Liver (tissue), 9 donors: ENCODE measurements around the gene PTK6. TPM values are rescaled to one million over a fixed set of nuclear protein-coding genes. Genes with fewer than 3 reads are reported as not detected.

Experiments used
- DNase-seq: peaks from one replicate; pipeline ENCODE4 v3.0.0-alpha.2; 2017; ENCODE audit warnings: low spot score
- H3K27ac ChIP-seq, 2 donors: one replicate each; pipeline ENCODE4 v1.7.0; 2013; ENCODE audit warnings: inconsistent platforms in 2 of 2, low read length in 2 of 2, control low read depth in 1 of 2, low read depth in 1 of 2, mild to moderate bottlenecking in 1 of 2
- H3K27me3 ChIP-seq, 4 donors: one replicate each; pipeline versions ENCODE4 v1.6.1 to v1.7.0; 2013; ENCODE audit warnings: low read length in 3 of 4, inconsistent platforms in 1 of 4, mild to moderate bottlenecking in 1 of 4, moderate library complexity in 1 of 4; ENCODE audit not compliant: control insufficient read depth in 4 of 4, insufficient read depth in 4 of 4
- H3K36me3 ChIP-seq, 4 donors: one replicate each; pipeline versions ENCODE4 v1.6.1 to v1.7.0; 2013; ENCODE audit warnings: low read length in 3 of 4, mild to moderate bottlenecking in 3 of 4, low read depth in 1 of 4, moderate library complexity in 1 of 4; ENCODE audit not compliant: control insufficient read depth in 4 of 4, insufficient read depth in 3 of 4
- H3K4me1 ChIP-seq, 4 donors: one replicate each; pipeline versions ENCODE4 v1.6.1 to v1.7.0; 2013; ENCODE audit warnings: low read length in 3 of 4, mild to moderate bottlenecking in 3 of 4, moderate library complexity in 1 of 4; ENCODE audit not compliant: control insufficient read depth in 4 of 4, insufficient read depth in 4 of 4
- H3K4me3 ChIP-seq, 3 donors: one replicate each; pipeline versions ENCODE4 v1.6.1 to v1.7.0; 2013; ENCODE audit warnings: low read length in 3 of 3, control low read depth in 1 of 3, low read depth in 1 of 3, mild to moderate bottlenecking in 1 of 3
- H3K9ac ChIP-seq, 2 donors: one replicate each; pipeline ENCODE4 v1.7.0; 2013; ENCODE audit warnings: low read length in 2 of 2, mild to moderate bottlenecking in 2 of 2, moderate library complexity in 2 of 2, control low read depth in 1 of 2, low read depth in 1 of 2
- H3K9me3 ChIP-seq, 4 donors: one replicate each; pipeline versions ENCODE4 v1.6.1 to v1.7.0; 2013; ENCODE audit warnings: low read length in 3 of 4; ENCODE audit not compliant: control insufficient read depth in 4 of 4
- CTCF ChIP-seq: fragments of 150-350 bp; IDR thresholded peaks from 2 replicates; pipeline ENCODE4 v1.5.1; 2017; ENCODE audit warnings: improper control_type of control experiment, low read depth, low read length; ENCODE audit not compliant: missing input control
- EGR1 ChIP-seq, 2 donors: IDR thresholded peaks; 2 replicates each; pipeline ENCODE4 v1.6.1; 2016 to 2018; ENCODE audit warnings: antibody characterized with exemption in 2 of 2, low read depth in 2 of 2
- FOXA2 ChIP-seq: IDR thresholded peaks from 2 replicates; pipeline ENCODE4 v1.6.1; 2016; ENCODE audit warnings: antibody characterized with exemption
- GABPA ChIP-seq, 2 donors: IDR thresholded peaks in 1 of 2; conservative IDR thresholded peaks in 1 of 2; 2 replicates each; pipeline ENCODE4 v1.6.1; 2016; ENCODE audit warnings: antibody characterized with exemption in 2 of 2, mild to moderate bottlenecking in 1 of 2, moderate library complexity in 1 of 2
- HNF4A ChIP-seq, 2 donors: conservative IDR thresholded peaks; 2 replicates each; pipeline ENCODE4 v1.6.1; 2016; ENCODE audit warnings: antibody characterized with exemption in 2 of 2, mild to moderate bottlenecking in 2 of 2
- HNF4G ChIP-seq: IDR thresholded peaks from 2 replicates; pipeline ENCODE4 v1.6.1; 2016; ENCODE audit warnings: antibody characterized with exemption
- JUND ChIP-seq, 2 donors: IDR thresholded peaks; 2 replicates each; pipeline ENCODE4 v1.6.1; 2016; ENCODE audit warnings: antibody characterized with exemption in 2 of 2
- MAX ChIP-seq: IDR thresholded peaks from 2 replicates; pipeline ENCODE4 v1.6.1; 2016; ENCODE audit warnings: antibody characterized with exemption
- NR2F2 ChIP-seq: IDR thresholded peaks from 2 replicates; pipeline ENCODE4 v1.6.1; 2016; ENCODE audit warnings: antibody characterized with exemption
- RAD21 ChIP-seq, 2 donors: IDR thresholded peaks; 2 replicates each; pipeline ENCODE4 v1.6.1; 2016; ENCODE audit warnings: antibody characterized with exemption in 2 of 2, mild to moderate bottlenecking in 2 of 2
- REST ChIP-seq: IDR thresholded peaks from 2 replicates; pipeline ENCODE4 v1.6.1; 2016; ENCODE audit warnings: antibody characterized with exemption, mild to moderate bottlenecking
- RXRA ChIP-seq, 2 donors: IDR thresholded peaks; 2 replicates each; pipeline ENCODE4 v1.6.1; 2017 to 2018; ENCODE audit warnings: antibody characterized with exemption in 2 of 2, mild to moderate bottlenecking in 1 of 2
- SP1 ChIP-seq: IDR thresholded peaks from 2 replicates; pipeline ENCODE4 v1.6.1; 2018; ENCODE audit warnings: antibody characterized with exemption, mild to moderate bottlenecking
- TAF1 ChIP-seq: conservative IDR thresholded peaks from 2 replicates; pipeline ENCODE4 v1.6.1; 2016; ENCODE audit warnings: antibody characterized with exemption, mild to moderate bottlenecking
- ZBTB33 ChIP-seq: IDR thresholded peaks from 2 replicates; pipeline ENCODE4 v1.6.1; 2016; ENCODE audit warnings: antibody characterized with exemption
- WGBS: extraction: QIAGEN DNeasy Blood & Tissue Kit; methylation state at CpG from one replicate; pipeline ENCODE4 v1.1.7; 2013; 5-methylcytosine and 5-hydroxymethylcytosine counted together
- polyA plus RNA-seq, 2 donors: library from polyadenylated mRNA; stranded (reverse) in 1 of 2; unstranded in 1 of 2; fragments of 200-250 nt in 1 of 2; fragments of >200 nt in 1 of 2; fragmentation: Nextera tagmentation in 1 of 2; extraction: Ambion mirVana in 1 of 2; gene quantifications; one replicate each; pipeline versions ENCODE4 v1.2.1 to v1.2.3, GENCODE V29; 2013 to 2015
- total RNA-seq, 2 donors: library from RNA; depleted of rRNA; stranded (reverse); fragments of >200 nt; gene quantifications; one replicate each; pipeline ENCODE4 v1.2.3, GENCODE V29; 2014
- donor health status: healthy.
- donor health status: healthy.
- donor health status: healthy.
- donor health status: healthy.
- donor health status: healthy.

The PTK6 gene
- total and polyA plus RNA-seq, 4 donors: 0.05 to 1.2 (median 0.23) TPM

GRCh38 chr20:63531686-63532448, 5.3 kb downstream of the PTK6 start:
- Histone ChIP-seq H3K36me3 (no peaks in the 10 kb centered on the region), H3K9ac (no peak overlapping the region), H3K27ac (no peak overlapping the region), H3K27me3 (no peaks in the 10 kb centered on the region), H3K9me3 (no peaks in the 10 kb centered on the region), H3K4me3 (no peak overlapping the region), H3K4me1 (peaks cover 5 to 19% (median 13%) of the 10 kb centered on the region in 4 donors)
- TF ChIP-seq HNF4A (conservative IDR thresholded peaks at IDR 0.05) (no peak), FOXA2 (no peak), NR2F2 (no peak), JUND (IDR thresholded peaks at IDR 0.05) (no peak), RAD21 (IDR thresholded peaks at IDR 0.05) (no peak), GABPA (IDR thresholded peaks at IDR 0.05 in 1 of 2, conservative IDR thresholded peaks at IDR 0.05 in 1 of 2) (no peak), HNF4G (no peak), CTCF (no peak), RXRA (IDR thresholded peaks at IDR 0.05) (no peak), TAF1 (no peak), REST (no peak), EGR1 (IDR thresholded peaks at IDR 0.05; ENCODE audit: low read depth in 2 of 2) (no peak), SP1 (no peak), MAX (no peak), ZBTB33 (no peak)
- no peak for DNase-seq
- WGBS: 91% methylated on average over 27 of the region's 27 CpGs

GRCh38 chr20:63530788-63531160, 6.4 kb downstream of the PTK6 start:
- Histone ChIP-seq H3K27me3 (no peaks in the 10 kb centered on the region), H3K4me3 (no peak overlapping the region), H3K36me3 (no peaks in the 10 kb centered on the region), H3K9me3 (no peaks in the 10 kb centered on the region), H3K27ac (no peak overlapping the region), H3K4me1 (peaks cover 2 to 12% (median 8%) of the 10 kb centered on the region in 4 donors), H3K9ac (no peak overlapping the region)
- DNase-seq: no peak
- TF ChIP-seq RXRA (IDR thresholded peaks at IDR 0.05): no peak
- peak in 1 of 2 donors; percentile 10 for TF ChIP-seq HNF4A (conservative IDR thresholded peaks at IDR 0.05)
- 54% methylated on average over 14 of the region's 14 CpGs for WGBS
